ENCODE results near the gene SYF2. TPM values are rescaled to one million over a fixed set of nuclear protein-coding genes. Genes with fewer than 3 reads are reported as not detected.

The SYF2 gene
- total RNA-seq, 1 experiment from 2014 or later: 35.3 TPM

DNA sequence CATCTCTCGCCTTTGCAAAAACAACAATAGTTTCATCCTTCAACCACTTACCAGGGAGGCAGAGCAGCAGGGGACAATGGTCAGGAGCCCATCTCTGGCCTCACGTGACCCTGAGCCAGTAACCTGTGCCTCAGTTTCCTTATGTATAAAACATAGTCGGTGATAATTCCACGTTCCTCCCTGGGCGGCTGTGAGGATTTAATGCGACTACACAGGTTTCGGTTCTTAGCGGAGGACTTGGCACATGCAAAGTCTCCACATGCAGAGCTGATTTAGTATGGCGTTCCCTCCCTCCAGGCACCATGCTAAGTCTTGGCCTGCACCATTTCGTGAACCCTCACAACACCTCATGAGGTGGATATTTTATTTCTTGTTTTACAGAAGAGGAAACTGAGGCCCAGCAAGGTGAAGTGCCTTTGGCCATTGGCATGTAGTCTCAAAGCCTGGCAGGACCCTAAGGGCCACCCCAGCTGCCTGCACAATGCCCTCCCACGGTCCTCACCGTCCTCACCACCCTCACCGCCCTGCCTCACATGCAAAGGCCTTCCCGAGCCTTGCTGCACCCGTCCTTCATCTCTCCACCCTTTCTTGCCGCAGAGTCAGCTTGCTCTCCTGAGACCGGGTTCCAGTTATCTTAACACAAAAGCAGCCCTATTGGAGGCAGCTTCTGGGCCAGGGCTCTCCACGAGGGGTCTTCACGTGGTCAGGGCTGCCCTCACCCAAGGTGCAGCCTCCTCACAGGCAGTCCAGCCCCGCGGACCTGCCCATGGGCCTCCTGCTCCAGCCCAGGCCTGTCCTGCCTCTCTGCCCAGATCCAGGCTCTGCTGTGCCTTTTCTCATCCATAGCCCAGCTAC lies 48.9 kb downstream of the SYF2 start (continued):
- TF ChIP-seq, protein P1, sequence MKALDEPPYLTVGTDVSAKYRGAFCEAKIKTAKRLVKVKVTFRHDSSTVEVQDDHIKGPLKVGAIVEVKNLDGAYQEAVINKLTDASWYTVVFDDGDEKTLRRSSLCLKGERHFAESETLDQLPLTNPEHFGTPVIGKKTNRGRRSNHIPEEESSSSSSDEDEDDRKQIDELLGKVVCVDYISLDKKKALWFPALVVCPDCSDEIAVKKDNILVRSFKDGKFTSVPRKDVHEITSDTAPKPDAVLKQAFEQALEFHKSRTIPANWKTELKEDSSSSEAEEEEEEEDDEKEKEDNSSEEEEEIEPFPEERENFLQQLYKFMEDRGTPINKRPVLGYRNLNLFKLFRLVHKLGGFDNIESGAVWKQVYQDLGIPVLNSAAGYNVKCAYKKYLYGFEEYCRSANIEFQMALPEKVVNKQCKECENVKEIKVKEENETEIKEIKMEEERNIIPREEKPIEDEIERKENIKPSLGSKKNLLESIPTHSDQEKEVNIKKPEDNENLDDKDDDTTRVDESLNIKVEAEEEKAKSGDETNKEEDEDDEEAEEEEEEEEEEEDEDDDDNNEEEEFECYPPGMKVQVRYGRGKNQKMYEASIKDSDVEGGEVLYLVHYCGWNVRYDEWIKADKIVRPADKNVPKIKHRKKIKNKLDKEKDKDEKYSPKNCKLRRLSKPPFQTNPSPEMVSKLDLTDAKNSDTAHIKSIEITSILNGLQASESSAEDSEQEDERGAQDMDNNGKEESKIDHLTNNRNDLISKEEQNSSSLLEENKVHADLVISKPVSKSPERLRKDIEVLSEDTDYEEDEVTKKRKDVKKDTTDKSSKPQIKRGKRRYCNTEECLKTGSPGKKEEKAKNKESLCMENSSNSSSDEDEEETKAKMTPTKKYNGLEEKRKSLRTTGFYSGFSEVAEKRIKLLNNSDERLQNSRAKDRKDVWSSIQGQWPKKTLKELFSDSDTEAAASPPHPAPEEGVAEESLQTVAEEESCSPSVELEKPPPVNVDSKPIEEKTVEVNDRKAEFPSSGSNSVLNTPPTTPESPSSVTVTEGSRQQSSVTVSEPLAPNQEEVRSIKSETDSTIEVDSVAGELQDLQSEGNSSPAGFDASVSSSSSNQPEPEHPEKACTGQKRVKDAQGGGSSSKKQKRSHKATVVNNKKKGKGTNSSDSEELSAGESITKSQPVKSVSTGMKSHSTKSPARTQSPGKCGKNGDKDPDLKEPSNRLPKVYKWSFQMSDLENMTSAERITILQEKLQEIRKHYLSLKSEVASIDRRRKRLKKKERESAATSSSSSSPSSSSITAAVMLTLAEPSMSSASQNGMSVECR (CRISPR knock-in tag; IDR thresholded peaks at IDR 0.05; ENCODE audit: borderline replicate concordance): no peak
- no peak for TF ChIP-seq NFE2L1 (CRISPR knock-in tag; IDR thresholded peaks at IDR 0.05)
- TF ChIP-seq NFYB (CRISPR knock-in tag; conservative IDR thresholded peaks at IDR 0.05; ENCODE audit: low read depth): no peak
- no peak for TF ChIP-seq IRF2 (CRISPR knock-in tag; IDR thresholded peaks at IDR 0.05; ENCODE audit: borderline replicate concordance, low read depth)

DNA sequence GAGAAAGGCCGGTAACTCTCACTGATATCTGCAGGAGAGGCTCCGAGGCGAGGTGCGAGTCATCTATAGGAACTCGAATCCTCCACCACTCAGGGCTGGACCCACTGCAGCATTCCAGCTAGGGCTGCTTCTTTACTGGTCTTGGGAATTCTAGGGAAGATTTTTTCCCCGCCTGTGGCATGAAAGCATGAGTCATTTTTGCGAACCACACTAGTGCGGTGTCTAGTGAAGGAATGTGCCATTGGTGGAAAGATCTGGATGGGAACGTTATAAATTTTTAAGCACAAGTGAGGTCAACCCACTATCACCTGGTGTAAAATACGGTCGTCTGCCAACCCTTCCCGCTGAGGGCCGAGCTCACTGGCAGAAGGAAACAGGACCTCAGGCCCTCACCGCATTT lies 49.7 kb downstream of the SYF2 start:
- ChIA-PET POLR2A (no interaction called here), CTCF (no interaction called here)
- DNase-seq (ENCODE audit: low spot score) (no peak), ATAC-seq (no peak)
- Mint-ChIP-seq H3K36me3 (no peaks in the 10 kb centered on the region), H3K27ac (no peak overlapping the region), H3K27me3 (ENCODE audit: low read depth) (no peaks in the 10 kb centered on the region), H3K4me1 (no peaks in the 10 kb centered on the region), H3K9me3 (peaks cover 2% of the 10 kb centered on the region), H3K4me3 (no peak overlapping the region)
- TF ChIP-seq, protein P2, sequence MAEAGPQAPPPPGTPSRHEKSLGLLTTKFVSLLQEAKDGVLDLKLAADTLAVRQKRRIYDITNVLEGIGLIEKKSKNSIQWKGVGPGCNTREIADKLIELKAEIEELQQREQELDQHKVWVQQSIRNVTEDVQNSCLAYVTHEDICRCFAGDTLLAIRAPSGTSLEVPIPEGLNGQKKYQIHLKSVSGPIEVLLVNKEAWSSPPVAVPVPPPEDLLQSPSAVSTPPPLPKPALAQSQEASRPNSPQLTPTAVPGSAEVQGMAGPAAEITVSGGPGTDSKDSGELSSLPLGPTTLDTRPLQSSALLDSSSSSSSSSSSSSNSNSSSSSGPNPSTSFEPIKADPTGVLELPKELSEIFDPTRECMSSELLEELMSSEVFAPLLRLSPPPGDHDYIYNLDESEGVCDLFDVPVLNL (CRISPR knock-in tag; IDR thresholded peaks at IDR 0.05; ENCODE audit: borderline replicate concordance, low read depth): no peak
- no peak for TF ChIP-seq ZBTB21 (CRISPR knock-in tag; IDR thresholded peaks at IDR 0.05; ENCODE audit: borderline replicate concordance)
- TF ChIP-seq, protein P3, sequence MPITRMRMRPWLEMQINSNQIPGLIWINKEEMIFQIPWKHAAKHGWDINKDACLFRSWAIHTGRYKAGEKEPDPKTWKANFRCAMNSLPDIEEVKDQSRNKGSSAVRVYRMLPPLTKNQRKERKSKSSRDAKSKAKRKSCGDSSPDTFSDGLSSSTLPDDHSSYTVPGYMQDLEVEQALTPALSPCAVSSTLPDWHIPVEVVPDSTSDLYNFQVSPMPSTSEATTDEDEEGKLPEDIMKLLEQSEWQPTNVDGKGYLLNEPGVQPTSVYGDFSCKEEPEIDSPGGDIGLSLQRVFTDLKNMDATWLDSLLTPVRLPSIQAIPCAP (CRISPR knock-in tag; IDR thresholded peaks at IDR 0.05): no peak
- no peak for TF ChIP-seq JUN (CRISPR knock-in tag; IDR thresholded peaks at IDR 0.05)
- TF ChIP-seq ETV6 (CRISPR knock-in tag; IDR thresholded peaks at IDR 0.05): no peak
- TF ChIP-seq ZNF232 (CRISPR knock-in tag; IDR thresholded peaks at IDR 0.05): no peak
- TF ChIP-seq FOXP1 (CRISPR knock-in tag; IDR thresholded peaks at IDR 0.05; ENCODE audit: borderline replicate concordance): no peak
- no peak for TF ChIP-seq ZNF121 (CRISPR knock-in tag; IDR thresholded peaks at IDR 0.05)
- TF ChIP-seq, protein P4, sequence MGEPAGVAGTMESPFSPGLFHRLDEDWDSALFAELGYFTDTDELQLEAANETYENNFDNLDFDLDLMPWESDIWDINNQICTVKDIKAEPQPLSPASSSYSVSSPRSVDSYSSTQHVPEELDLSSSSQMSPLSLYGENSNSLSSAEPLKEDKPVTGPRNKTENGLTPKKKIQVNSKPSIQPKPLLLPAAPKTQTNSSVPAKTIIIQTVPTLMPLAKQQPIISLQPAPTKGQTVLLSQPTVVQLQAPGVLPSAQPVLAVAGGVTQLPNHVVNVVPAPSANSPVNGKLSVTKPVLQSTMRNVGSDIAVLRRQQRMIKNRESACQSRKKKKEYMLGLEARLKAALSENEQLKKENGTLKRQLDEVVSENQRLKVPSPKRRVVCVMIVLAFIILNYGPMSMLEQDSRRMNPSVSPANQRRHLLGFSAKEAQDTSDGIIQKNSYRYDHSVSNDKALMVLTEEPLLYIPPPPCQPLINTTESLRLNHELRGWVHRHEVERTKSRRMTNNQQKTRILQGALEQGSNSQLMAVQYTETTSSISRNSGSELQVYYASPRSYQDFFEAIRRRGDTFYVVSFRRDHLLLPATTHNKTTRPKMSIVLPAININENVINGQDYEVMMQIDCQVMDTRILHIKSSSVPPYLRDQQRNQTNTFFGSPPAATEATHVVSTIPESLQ (CRISPR knock-in tag; IDR thresholded peaks at IDR 0.05): no peak
- TF ChIP-seq SOX15 (CRISPR knock-in tag; IDR thresholded peaks at IDR 0.05): no peak
- TF ChIP-seq, protein P5, sequence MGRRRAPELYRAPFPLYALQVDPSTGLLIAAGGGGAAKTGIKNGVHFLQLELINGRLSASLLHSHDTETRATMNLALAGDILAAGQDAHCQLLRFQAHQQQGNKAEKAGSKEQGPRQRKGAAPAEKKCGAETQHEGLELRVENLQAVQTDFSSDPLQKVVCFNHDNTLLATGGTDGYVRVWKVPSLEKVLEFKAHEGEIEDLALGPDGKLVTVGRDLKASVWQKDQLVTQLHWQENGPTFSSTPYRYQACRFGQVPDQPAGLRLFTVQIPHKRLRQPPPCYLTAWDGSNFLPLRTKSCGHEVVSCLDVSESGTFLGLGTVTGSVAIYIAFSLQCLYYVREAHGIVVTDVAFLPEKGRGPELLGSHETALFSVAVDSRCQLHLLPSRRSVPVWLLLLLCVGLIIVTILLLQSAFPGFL (CRISPR knock-in tag; IDR thresholded peaks at IDR 0.05; ENCODE audit: borderline replicate concordance): no peak
- TF ChIP-seq ESRRA (CRISPR knock-in tag; IDR thresholded peaks at IDR 0.05; ENCODE audit: borderline replicate concordance): no peak
- TF ChIP-seq, protein P6, sequence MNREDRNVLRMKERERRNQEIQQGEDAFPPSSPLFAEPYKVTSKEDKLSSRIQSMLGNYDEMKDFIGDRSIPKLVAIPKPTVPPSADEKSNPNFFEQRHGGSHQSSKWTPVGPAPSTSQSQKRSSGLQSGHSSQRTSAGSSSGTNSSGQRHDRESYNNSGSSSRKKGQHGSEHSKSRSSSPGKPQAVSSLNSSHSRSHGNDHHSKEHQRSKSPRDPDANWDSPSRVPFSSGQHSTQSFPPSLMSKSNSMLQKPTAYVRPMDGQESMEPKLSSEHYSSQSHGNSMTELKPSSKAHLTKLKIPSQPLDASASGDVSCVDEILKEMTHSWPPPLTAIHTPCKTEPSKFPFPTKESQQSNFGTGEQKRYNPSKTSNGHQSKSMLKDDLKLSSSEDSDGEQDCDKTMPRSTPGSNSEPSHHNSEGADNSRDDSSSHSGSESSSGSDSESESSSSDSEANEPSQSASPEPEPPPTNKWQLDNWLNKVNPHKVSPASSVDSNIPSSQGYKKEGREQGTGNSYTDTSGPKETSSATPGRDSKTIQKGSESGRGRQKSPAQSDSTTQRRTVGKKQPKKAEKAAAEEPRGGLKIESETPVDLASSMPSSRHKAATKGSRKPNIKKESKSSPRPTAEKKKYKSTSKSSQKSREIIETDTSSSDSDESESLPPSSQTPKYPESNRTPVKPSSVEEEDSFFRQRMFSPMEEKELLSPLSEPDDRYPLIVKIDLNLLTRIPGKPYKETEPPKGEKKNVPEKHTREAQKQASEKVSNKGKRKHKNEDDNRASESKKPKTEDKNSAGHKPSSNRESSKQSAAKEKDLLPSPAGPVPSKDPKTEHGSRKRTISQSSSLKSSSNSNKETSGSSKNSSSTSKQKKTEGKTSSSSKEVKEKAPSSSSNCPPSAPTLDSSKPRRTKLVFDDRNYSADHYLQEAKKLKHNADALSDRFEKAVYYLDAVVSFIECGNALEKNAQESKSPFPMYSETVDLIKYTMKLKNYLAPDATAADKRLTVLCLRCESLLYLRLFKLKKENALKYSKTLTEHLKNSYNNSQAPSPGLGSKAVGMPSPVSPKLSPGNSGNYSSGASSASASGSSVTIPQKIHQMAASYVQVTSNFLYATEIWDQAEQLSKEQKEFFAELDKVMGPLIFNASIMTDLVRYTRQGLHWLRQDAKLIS (CRISPR knock-in tag; IDR thresholded peaks at IDR 0.05; ENCODE audit: borderline replicate concordance): no peak

Data from WTC11 (cell line).